HTR-8/SVneo (cell line): ENCODE results near the gene CHERP.
"Not testable (repeated sequence)": the region's sequence is repeated elsewhere in the genome, so short reads cannot be mapped to it uniquely, and the experiment has no call there.

Experiments
- DNase-seq: peaks from one replicate; pipeline ENCODE4 v3.0.0; 2011; ENCODE audit warnings: low spot score, mixed read lengths; ENCODE audit not compliant: insufficient read length
- FAIRE-seq: peaks from 2 replicates; lab custom pipeline; 2011; peaks lifted over from hg19 to GRCh38; lab: Jason Lieb, UNC

The CHERP gene

GRCh38 chr19:16497042-16497441 is 45.2 kb downstream of the CHERP start:
- no peak for FAIRE-seq
- DNase-seq, result no peak

DNA sequence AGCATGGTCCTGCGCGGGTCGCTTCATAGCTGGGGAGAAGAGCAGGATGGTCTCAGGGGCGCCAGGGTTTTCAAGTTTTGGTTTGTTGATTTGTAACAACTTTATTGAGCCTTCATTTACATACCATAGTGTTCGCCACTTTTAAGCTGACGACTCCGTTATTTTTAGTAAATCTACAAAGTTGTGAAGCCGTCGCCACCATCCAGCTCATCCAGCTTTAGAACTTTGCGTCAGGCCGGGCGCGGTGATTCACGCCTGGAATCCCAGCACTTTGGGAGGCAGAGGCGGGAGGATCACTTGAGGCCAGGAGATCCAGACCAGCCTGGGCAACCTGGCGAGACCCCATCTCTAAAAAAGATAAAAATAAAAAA is 45.6 kb downstream of the CHERP start:
- DNase-seq, result no peak
- no peak for FAIRE-seq

GRCh38 chr19:16495982-16496612 is 46.1 kb downstream of the CHERP start, which contains the start of the genes C19orf44 and CALR3:
Gene C19orf44, plus strand, starts transcription at chr19:16496394. Its CDS starts 4,399 bp downstream, at chr19:16500793.
Gene CALR3, minus strand, starts transcription at chr19:16496167. Its CDS starts 38 bp downstream, at chr19:16496129.
- peak; percentile 96 for FAIRE-seq
- DNase-seq, result peak; percentile 99

- DNase-seq, FAIRE-seq: not testable (repeated sequence)
Measured at GRCh38 chr19:16486476-16486875, 55.8 kb downstream of the CHERP start.

- DNase-seq (no peak), FAIRE-seq (no peak)
Measured at GRCh38 chr19:16482745-16483144, 59.5 kb downstream of the CHERP start.

DNA sequence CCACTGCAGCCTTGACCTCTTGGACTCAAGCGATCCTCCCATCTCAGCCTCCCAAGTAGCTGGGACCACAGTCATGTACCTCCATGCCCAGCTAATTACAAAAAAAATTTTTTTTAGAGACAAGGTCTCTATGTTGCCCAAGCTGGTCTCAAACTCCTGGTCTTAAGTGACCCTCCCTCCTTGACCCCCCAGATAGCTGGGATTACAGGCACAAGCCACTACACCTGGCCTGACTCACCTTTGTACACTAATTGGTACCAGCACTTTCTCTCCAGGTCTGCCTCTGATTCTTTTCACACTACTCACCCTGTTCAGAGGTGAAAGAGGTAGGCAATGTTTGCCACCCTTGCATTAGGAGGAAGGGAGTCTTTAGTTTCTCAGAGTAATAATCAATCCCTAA is 64.9 kb downstream of the CHERP start:
- no peak for DNase-seq
- no peak for FAIRE-seq

DNA sequence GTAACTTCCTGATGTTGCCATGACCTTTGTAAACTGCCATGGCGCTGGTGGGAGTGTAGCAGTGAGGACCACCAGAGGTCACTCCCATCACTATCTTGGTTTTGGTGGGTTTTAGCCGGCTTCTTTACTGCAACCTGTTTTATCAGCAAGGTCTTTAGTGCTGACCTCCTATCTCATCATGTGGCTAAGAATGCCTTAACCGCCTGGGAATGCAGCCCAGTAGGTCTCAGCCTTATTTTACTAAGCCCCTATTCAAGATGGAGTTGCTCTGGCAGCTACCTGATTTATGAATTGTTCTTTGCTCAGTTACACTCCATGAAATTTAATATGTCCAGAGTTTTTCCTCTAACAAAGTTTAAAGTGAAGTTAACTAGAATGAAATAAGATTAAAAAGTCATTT is 65.8 kb downstream of the CHERP start:
- DNase-seq (no peak), FAIRE-seq (no peak)

DNA sequence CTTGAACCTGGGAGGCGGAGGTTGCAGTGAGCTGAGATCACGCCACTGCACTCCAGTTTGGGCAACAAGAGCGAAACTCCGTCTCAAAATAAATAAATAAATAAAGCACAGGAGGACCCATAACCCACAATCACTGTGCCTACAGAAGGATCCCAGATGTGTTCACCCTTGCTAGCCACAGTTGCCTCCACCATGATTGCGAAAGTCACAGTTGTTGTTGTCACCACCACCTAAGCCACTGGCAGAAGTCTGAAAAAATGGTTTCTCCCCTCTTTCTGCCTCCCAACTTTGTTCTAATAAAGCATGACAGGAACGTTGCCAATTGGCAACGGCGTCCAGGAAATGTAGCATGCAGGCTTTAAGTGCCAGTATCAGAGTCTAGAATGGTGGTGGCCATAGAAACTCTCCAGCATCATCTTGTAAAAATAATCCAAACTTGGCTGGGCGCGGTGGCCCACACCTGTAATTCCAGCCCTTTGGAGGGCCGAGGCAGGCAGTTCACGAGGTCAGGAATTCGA is 68.3 kb downstream of the CHERP start:
- DNase-seq (no peak), FAIRE-seq (no peak)

DNA sequence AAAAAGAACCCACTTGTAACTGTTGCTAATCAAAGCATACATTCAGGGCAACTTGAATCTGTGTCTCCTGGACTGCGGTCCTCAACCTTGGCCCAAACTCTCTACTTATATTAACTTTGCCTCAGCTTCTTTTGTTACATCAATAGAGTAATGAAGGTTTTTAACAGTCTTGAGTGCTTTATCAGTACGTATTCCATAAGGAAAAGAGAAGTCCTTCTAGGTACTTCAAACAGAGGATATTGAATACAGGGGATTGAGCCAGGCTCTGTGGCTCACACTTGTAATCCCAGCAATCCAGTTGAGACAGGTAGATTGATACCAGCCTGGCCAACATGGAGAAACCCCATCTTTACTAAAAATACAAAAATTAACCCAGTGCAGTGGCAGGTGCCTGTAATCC is 69.2 kb downstream of the CHERP start:
- DNase-seq, result no peak
- no peak for FAIRE-seq

DNA sequence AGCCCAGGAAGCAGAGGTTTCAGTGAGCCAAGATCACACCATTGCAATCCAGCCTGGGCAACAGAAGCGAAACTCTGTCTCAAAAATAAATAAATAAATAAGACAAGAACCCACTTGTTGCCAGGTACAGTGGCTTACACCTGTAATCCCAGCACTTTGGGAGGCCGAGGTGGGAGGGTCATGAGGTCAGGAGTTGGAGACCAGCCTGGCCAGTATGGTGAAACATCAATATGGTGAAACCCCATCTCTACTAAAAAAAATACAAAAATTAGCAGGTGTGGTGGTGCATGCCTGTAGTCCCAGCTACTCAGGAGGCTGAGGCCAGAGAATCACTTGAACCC is 69.7 kb downstream of the CHERP start:
- not testable (repeated sequence) for FAIRE-seq, DNase-seq

- FAIRE-seq (no peak), DNase-seq (no peak)
Measured at GRCh38 chr19:16470911-16471811, 71.1 kb downstream of the CHERP start.

DNA sequence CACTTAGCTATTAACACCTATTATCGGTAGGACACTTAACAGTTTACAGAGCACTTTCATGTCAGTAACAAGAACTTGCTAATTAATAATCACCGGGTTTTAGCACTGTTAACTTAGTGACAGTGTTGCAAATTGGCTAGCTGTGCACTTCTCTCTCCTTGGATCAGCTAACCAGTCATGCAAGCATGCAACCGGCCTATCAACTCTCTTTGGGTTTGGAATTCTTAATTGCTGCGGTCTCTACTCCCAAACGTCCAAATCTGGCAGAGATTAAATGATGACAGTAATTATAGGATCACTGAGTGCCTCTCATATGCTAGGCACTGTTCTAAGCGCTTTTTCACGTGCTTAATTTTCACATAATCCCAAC is 71.7 kb downstream of the CHERP start:
- no peak for FAIRE-seq
- no peak for DNase-seq
